Kidney epithelial cell (primary cell): ENCODE data around the gene COL27A1. TPM values are rescaled to one million over a fixed set of nuclear protein-coding genes. Genes with fewer than 3 reads are reported as not detected.
"Not testable (repeated sequence)": the region's sequence is repeated elsewhere in the genome, so short reads cannot be mapped to it uniquely, and the experiment has no call there.

Experiments used
- DNase-seq: peaks from one replicate; pipeline ENCODE4 v3.0.0-alpha.2; 2010; ENCODE audit warnings: low read depth
- H3K27me3 ChIP-seq: 2 replicates; pipeline ENCODE4 v1.6.0; 2011; ENCODE audit warnings: low read length; ENCODE audit not compliant: control insufficient read depth, insufficient read depth
- H3K36me3 ChIP-seq: 2 replicates; pipeline ENCODE4 v1.5.1; 2011; ENCODE audit warnings: low read length; ENCODE audit not compliant: control insufficient read depth, insufficient read depth
- H3K4me3 ChIP-seq: 2 replicates; pipeline ENCODE4 v1.5.1; 2011; ENCODE audit warnings: low read depth, mild to moderate bottlenecking, control low read depth, low read length
- CTCF ChIP-seq: IDR thresholded peaks from 2 replicates; pipeline ENCODE4 v1.5.1; 2011; ENCODE audit warnings: mild to moderate bottlenecking, moderate library complexity, low read length, control low read depth, inconsistent platforms; ENCODE audit not compliant: insufficient read depth, poor library complexity, severe bottlenecking
- total RNA-seq: library from RNA; depleted of rRNA; stranded (reverse); fragments of >200 nt; gene quantifications from 2 replicates; pipeline ENCODE4 v1.2.3, GENCODE V29; 2015

COL27A1 gene
- total RNA-seq, 1 donor from 2014 or later = 8.4 TPM

DNA sequence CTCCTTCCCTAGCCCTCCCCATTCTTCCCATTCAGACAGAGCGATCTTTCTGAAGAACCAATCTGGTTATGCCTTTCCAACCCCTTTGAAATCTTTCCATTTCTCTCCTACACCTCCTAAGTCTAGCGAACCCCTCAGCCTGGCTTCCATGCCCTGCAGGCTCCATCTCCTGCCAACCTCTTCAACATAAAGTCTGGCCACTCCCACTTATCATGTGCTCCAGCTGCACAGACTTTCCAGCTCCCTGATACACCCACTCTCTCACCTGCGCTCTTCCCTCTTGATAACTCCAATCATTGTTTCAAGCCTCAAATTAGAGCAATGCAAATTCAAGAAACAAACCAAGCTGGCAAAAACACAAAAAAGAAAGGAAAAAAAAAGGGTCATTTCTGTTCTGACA is 163.8 kb downstream of the COL27A1 start:
- TF ChIP-seq CTCF = no peak
- Histone ChIP-seq H3K27me3 (peaks cover 2% of the 10 kb centered on the region), H3K36me3 (no peaks in the 10 kb centered on the region), H3K4me3 (no peak overlapping the region)
- DNase-seq = no peak

DNA sequence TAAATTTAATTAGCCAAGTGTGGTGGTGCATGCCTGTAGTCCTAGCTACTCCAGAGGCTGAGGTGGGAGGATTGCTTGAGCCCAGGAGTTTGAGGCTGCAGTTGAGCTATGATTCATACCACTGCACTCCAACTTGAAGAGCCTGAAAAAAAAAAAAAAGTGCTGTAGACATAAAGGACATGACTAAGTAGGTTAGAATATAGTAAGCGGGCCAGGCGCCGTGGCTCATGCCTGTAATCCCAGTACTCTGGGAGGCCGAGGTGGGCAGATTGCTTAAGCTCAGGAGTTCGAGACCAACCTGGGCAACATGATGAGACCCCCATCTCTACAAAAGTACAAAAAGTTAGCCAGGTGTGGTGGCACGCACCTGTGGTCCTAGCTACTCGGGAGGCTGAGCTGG is 165.4 kb downstream of the COL27A1 start:
- H3K36me3 ChIP-seq, H3K4me3 ChIP-seq, DNase-seq, H3K27me3 ChIP-seq: not testable (repeated sequence)

DNA sequence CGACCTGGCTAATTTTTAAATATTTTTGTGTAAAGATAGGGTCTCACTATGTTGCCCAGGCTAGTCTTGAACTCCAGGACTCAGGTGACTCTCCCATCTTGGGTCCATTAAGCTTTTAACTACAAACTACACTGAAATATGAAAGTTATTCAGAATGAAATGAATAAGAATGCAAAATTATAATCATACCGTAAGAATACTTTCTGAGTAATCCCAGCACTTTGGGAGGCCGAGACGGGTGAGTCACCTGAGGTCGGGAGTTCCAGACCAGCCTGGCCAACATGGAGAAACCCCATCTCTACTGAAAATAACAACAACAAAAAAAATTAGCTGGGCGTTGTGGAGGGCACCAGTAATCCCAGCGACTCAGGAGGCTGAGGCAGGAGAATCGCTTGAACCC is 166.4 kb downstream of the COL27A1 start:
- Histone ChIP-seq H3K36me3 (no peaks in the 10 kb centered on the region), H3K27me3 (peaks cover 2% of the 10 kb centered on the region), H3K4me3 (no peak overlapping the region)
- no peak for TF ChIP-seq CTCF
- DNase-seq = no peak

- DNase-seq, H3K36me3 ChIP-seq, H3K27me3 ChIP-seq, H3K4me3 ChIP-seq: not testable (repeated sequence)
These were observed 167.0 kb downstream of the COL27A1 start for GRCh38 chr9:114322160-114322818.

DNA sequence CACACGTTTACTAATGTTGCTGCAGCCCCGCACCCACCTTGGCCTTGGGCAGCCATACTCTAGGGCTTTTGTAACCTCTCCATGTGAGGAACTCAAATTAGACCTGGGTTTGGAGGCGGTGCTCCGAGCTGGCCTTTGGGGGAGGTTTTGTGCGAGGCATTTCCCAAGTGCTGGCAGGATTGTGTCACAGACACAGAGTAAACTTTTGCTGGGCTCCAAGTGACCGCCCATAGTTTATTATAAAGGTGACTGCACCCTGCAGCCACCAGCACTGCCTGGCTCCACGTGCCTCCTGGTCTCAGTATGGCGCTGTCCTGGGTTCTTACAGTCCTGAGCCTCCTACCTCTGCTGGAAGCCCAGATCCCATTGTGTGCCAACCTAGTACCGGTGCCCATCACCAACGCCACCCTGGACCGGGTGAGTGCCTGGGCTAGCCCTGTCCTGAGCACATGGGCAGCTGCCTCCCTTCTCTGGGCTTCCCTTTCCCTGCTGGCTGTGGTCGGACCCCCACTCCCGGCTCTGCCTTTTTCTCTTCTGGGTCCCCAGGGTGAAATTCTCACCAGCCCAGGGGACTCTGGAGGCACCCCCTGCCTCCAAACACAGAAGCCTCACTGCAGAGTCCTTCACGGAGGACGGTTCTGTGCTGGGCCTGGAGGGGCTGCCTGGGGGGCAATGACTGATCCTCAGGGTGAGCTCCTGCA is 167.6 kb downstream of the COL27A1 start, which contains the start of gene ORM1:
ORM1 (plus strand) TSS at position 268 of the 701 bp plus-strand sequence; CDS start at position 304, 36 bp downstream.
- H3K27me3 ChIP-seq, H3K4me3 ChIP-seq, DNase-seq, H3K36me3 ChIP-seq: not testable (repeated sequence)

DNA sequence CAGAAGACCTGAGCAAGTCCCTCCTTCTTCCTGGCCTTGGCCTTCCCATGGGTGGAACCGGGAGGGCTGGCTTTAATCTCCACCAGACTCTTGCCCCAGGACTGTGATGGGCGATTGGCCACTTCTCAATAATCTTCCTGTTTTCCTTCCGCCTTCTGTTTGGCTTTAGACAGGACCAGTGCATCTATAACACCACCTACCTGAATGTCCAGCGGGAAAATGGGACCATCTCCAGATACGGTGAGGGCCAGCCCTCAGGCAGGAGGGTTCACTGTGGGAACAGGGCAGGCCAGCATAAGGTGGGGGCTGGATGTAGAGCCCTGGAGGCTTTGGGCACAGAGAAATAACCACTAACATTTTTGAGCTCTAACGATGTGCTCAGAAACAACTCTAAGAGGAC is 168.5 kb downstream of the COL27A1 start:
- not testable (repeated sequence) for H3K36me3 ChIP-seq, DNase-seq, H3K27me3 ChIP-seq, H3K4me3 ChIP-seq

- Histone ChIP-seq H3K27me3 (no peaks in the 10 kb centered on the region), H3K36me3 (no peaks in the 10 kb centered on the region), H3K4me3 (no peak overlapping the region)
- no peak for DNase-seq
- no peak for TF ChIP-seq CTCF
These were observed 169.2 kb downstream of the COL27A1 start for GRCh38 chr9:114324492-114324891.

GRCh38 chr9:114324965-114325364 is 169.6 kb downstream of the COL27A1 start:
- not testable (repeated sequence) for H3K27me3 ChIP-seq, H3K36me3 ChIP-seq, H3K4me3 ChIP-seq, DNase-seq

- not testable (repeated sequence) for H3K36me3 ChIP-seq, H3K27me3 ChIP-seq, DNase-seq, H3K4me3 ChIP-seq
These were observed 170.4 kb downstream of the COL27A1 start for GRCh38 chr9:114325684-114326254.
